IPS-NIHi7 (cell line): ENCODE measurements around the gene SLC8A1.
"Not testable (repeated sequence)": the region's sequence is repeated elsewhere in the genome, so short reads cannot be mapped to it uniquely, and the experiment has no call there.

Experiments used
- DNase-seq: peaks from one replicate; pipeline ENCODE4 v3.0.0; 2012; ENCODE audit warnings: mixed read lengths; ENCODE audit errors: extremely low spot score

SLC8A1 gene

DNA sequence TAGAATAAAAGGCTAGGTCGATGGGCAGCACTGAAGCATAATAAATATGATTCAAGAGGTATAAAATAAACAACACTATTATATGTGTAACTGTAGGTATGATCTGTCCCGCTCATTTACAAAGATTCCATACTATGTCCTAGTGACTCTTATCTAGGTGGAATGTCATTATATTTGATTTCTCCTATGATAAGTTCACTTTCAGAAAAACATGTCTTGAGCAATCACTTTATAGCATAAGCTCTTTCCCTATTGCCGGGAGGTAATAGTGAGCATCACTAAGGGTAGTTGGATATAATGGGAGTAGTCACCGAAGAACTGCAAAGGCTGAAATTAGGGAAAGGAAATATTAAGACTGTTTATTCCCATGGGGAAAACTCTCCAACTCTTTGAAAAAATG is 342.5 kb downstream of the SLC8A1 start:
- no peak for DNase-seq

DNA sequence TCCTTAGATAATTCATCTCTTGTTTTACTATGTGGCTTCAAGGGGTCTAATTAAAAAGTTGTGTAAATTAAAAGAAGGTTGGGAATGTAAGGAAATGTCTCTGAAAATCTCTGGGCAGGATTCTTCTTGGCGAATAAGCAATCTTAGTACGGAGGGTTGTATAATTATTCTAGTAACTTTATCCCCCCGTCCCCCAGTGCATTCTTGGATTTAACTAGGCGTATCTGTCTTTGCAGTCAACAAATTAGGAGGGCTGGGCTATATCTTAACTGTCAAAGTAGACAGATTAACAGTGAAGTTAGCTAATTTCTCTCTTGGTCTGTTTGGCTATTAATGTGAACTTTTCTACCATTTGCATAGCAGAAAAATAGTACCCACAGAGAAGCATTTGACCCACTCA is 343.0 kb downstream of the SLC8A1 start:
- no peak for DNase-seq

DNA sequence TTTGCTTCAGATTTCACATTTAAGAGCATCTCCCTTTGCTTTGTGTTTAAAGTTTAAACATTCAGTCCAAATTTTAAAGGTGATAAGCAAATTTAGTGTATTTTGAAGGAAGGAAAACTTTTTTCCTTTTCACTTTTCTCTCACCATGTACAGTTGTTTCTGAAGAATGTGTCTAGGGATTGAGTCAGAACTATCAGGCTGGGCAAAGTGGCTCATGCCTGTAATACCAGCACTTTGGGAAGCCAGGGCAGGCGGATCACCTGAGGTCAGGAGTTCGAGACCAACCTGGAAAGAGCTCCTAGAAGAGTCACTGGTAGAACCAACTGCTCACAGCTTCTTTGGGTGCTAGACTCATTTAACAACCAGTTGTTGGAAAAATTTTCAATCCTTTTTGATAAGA is 345.8 kb downstream of the SLC8A1 start:
- DNase-seq, result no peak

DNA sequence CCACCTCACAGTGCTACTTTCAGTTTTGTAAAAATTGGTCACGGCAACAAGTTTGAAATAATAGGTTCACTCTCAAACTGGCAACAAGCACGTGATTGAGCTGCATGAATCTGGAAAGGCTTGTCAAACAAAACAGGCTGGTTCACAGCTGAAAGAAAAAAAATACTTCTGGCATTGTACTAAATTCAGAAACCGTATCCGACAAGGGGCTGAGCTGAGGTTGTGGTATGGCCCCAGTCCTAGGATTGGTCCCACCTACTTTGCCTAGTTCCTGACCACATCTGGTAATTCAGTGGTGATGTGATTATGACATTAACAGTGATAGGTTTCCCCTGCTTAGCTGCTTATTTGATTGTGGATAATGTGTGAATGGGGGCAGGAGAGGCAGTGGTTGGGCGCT is 346.3 kb downstream of the SLC8A1 start:
- DNase-seq, result no peak

DNA sequence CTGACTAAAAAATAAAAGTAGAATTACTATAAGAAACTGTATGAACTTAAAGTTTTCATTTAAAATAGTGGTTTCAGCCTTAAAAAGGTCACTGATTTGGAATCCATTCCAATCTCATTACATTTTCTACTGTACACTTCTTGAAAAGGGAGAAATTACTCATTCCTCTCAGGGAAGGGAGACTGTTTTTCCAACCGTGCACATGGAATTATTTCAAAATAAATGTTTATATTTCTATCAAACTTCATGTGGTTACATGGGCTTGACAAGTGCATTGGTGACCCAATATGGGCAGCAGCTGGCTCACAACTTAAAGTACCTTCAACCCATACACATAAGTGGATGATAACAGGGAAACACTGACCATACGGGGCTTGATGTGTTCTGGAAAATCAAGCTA is 348.3 kb downstream of the SLC8A1 start:
- DNase-seq, result no peak

DNA sequence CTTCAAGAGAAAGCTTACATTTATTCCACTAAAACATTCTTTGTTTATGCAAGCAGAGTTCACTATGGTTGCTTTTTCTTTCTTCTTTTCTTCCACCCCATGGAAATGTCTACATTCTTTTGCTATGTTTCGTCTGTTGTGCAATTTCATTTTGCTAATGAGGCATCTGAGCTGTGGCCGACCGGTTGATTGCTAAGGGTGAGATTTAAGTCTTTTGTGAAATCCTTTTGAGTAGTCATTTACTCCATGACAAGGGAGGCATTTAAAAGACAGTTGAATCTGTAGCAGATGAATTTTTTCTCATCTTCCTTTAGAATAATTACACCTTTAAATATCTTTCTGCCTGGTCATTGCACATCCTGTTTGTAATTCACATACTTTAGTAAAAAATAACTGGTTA is 348.7 kb downstream of the SLC8A1 start:
- DNase-seq, result no peak

DNA sequence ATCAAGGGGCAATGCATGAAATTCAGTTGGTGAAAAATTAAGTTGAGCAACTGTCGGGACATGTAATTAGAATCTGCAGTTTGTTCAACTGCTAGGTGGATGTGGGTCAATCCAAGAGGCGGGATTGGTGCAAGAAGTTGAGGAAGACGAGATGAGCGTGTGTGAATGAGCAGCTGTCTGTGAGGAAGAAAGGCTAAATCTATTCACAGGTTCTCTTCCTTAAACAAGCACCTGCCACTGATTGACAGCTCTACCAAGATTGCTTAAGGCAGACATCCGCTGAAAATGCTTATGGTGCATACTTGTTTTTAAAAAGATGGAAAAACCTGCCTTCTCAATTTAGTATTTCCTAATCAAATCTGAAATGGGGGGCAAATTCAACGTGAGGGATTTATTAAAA is 349.4 kb downstream of the SLC8A1 start:
- DNase-seq, result no peak

DNA sequence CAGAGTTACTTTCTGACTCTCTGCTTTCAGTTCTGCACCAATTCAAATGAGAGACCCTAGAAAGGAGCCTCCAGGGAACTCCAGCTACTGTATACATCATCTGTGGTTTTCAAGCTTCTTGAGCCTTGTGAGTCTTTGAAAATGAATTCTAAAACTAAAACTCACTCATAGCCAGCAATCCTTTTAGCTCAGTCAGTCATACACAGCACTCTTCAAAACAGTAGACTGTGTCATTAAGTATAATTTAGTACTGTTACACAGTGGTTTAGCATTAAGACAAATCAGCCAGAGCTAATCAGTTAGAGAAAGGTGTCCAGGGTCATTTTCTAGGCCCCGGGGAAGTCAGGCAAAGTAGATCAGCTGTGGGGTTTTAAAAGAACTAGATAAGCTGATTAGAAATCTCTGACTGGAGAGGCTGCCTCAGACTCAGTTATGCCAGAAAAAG is 350.7 kb downstream of the SLC8A1 start:
- no peak for DNase-seq

DNA sequence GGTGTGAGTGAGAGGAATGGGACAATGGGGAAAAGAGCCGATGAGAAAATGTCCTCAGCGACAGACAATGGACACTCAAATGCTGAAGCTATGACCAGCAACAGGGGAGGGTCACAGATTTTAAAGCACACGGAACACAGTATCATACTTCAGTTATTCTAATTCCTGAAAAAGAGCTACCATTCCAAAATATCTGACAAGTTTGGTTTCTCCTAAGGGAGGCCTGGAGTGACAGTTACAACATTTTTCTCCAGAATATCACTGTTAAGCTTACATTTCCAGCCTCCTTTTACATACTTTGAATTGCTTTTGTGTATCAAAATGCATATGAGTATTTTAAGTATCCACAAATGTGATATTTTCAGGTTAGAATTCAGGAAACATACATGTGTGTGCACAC is 351.2 kb downstream of the SLC8A1 start:
- no peak for DNase-seq

DNA sequence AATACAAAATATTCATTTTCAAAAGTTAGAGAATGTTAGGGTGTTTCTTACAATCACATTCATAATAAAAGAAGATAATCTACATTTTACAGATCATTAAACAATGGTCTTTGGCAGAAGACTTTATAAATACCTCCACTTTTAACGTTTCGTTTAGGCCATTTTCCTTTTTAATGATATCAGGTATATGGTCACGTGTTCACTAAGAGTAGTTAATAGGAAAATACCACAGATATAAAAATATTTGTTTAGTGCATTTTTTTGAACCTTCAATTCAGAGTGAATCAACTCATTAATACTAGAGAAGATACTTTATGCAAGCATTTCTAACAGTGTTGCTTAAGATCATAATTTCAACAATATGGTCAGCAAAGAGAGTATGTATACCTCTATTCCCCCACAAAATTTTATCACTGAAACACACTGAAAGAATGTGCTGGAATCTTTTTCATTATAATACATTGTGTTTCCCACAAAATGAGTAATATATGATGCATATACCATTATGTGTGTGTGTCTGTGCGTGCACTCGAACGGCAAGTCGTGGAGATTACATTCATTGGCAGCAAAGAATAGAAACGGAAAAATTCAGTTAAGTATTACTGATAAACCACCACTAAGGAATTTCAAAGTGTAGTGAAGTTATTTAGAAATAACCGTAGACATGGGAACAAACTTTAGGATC is 353.0 kb downstream of the SLC8A1 start:
- DNase-seq, result no peak

DNA sequence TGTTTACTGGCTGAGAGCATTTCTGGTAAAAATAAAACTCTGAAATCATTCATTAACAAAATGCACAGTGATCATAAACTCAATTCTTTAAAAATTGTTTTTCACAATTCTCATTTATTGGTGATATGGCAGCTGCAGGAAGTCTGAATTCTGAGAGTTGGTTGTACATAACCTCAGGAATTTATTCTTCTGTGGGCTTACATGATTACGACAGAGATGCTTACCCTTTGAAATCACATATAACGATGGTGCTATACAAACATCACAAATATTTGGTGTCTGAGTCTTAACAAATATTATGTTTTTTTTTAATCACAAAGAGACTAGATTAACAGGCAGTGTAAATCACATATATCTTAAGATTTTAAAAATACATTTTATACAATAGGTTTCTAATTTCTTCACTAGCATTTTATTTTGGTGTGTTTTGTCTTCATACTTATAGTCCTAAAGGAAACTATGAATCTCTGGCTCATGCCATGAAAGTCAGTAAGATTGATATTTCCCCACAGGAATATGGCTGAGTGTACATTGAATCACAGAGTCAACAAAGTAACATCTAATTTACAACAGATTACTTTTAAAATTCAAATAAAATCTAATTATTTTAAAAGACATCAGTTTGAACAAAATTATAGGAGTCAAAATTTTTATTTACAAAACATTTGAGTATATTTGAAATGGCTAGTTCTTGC is 354.1 kb downstream of the SLC8A1 start:
- DNase-seq, result no peak

DNA sequence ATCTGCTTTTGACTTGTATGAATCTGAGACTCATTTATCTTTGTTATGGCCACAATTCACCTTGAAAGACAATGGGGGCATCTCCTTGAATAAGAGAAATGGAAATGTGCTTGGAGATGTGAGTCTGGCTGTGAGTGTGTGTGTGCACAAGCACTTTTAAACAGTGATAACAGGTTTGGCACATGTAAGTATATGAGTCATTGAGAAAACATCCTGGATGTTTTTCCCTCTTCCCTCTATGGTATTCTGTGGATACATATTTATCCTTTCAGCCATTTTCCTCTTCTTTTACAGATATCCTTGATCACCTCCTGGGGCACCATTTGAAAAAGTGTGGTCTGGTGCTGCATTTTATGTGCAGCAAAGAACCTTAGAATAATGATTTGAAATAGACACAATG is 355.5 kb downstream of the SLC8A1 start:
- no peak for DNase-seq

DNA sequence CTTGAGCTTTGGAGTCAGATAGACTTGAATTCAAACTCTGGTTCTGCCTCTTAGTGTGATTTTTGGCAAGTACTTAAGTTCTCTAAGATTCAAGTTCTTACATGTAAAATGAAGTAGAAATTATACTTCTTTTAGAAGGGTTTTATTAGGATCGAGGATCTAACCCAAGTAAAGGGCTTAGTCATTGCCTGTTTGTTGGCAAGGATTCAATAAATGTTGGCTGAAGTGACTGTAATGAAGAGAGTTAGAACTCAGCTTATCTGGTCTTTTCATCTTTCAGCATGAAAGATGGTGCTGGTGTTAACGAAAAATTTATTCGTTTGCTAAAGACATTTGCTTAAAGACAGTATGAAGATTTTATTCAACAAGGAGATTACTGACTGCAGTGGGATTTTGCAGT is 356.9 kb downstream of the SLC8A1 start:
- DNase-seq, result no peak

DNA sequence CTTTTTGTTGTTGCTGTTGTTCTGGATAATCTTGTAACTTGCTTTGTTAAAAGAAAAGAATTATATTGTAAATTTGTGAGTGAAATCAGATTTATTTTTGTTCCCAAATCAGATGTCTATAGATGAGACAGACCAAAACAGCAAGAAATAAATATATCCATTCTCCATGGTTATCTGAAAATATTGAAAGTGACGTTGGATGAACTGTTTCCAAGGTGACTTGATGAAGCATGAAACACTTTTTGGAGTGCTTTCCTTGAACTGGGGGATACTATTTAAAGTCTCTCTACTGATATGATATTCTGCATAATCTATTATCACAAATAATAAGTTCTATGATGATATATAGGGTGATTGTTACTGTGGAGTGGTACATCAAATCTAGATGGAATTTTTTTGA is 357.4 kb downstream of the SLC8A1 start:
- DNase-seq, result no peak

DNA sequence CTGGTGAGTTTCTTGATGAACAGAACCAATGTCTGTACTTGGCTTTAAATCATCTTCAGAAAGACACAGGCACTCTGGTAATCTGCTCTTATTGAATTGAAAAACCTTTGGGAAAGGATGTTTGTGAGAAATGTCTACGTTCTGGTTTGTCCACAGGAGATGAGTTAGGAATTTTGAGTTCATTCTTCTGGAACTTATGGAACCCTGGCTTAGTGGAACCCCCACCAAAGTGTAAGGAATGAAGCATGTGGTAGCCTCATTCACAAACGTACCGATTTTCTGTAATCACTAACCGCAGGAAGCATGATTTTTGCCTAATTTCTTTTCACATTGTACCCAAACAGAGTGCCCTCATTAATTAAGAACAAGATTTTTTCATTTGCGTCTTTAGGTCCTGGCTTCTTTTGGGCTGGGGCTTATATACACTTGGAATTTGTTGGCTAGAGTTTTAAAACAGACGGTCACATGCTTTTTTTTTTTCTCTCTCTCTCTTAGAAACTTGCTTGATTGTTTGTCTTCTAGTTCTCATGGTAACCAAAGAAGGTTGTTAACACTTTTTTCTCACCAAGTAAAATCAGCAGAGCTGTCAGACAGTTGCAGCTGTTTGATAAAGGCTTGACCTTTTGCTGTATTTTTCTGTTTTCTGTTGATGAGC is 358.7 kb downstream of the SLC8A1 start:
- DNase-seq, result no peak

DNA sequence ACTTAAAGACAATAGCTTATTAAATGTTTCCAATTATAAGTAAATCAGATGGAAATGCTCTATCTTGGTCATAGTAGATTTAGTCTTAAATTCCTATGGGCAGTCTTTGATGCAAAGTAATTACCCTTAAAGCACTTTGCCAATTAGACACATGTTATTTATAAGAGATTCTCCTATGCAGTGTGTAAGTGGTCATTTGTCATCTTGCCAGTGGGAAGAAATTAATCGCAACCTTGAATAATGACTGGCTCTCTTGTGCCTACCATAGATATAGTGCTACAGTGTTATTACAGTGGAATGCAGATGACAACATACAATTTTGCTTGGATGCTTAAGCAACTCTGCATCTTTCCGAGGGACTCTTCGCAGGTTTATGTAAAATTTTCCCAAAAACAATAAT is 361.8 kb downstream of the SLC8A1 start:
- no peak for DNase-seq

DNA sequence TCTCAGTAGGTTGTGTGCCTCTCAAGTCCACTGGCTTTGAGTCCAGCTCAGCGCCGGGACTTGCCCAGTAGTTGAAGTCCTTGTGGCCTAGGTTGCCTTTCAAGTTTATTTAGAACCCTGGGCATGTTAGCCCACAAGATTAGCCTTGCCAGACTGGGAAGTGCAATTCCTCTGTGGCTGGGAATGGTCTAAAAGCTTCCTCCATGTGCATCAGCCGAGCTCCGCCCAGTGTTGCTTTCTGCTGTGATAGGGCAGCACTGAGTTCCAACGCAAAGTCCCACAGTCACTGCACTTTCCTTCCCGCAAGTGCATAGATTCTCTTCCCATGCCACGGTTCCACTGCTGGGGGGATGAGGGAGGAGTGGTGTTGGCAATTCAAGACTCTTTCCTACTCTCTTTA is 364.0 kb downstream of the SLC8A1 start:
- no peak for DNase-seq

DNA sequence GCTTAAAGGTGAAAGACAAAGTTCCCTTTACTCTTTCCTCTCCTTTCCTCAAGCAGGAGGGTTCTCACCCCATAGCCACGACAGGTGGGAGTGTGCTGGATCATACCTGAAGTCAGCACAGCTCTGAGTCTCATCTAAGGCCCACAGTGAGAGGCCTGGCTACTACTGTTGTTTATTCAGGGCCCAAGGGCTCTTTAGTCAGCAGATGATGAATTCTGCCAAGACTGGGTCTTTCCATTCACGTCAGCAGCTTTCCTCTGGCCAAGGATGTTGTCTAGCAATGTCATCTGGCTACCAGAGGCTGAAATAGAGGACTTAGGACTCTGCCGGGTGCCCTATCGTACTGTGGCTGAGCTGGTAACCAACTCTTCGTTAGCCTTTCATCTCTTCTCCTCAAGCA is 364.5 kb downstream of the SLC8A1 start:
- DNase-seq, result no peak

DNA sequence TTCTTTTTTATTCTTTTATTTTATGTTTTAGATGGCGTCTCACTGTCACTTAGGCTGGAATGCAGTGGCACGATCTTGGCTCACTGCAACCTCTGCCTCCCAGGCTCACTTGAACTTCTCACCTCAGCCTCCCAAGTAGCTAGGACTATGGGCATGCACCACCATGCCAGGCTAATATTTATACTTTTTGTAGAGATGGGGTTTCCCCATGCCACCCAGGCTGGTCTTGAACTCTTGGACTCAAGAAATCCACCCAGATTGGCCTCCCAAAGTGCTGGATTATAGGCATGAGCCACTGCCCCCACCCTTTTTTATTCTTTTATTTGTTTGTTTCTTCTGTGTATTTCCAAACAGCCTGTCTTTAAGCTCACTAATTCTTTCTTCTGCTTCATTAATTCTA is 366.1 kb downstream of the SLC8A1 start:
- no peak for DNase-seq

DNA sequence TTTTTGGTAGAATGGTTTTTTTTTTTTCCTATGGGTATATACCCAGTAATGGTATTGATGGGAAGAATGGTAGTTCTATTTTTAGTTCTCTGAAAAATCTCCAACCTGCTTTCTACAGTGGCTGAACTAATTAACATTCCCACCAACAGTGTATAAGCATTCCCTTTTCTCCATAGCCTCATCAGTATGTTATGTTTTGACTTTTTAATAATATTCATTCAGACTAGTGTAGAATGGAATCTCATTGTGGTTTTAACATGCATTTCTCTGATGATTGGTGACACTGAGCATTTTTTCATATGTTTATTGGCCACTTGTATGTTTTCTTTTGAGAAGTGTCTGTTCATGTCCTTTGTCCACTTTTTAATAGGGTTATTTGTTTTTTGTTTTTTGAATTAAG is 378.6 kb downstream of the SLC8A1 start:
- DNase-seq, result not testable (repeated sequence)

DNA sequence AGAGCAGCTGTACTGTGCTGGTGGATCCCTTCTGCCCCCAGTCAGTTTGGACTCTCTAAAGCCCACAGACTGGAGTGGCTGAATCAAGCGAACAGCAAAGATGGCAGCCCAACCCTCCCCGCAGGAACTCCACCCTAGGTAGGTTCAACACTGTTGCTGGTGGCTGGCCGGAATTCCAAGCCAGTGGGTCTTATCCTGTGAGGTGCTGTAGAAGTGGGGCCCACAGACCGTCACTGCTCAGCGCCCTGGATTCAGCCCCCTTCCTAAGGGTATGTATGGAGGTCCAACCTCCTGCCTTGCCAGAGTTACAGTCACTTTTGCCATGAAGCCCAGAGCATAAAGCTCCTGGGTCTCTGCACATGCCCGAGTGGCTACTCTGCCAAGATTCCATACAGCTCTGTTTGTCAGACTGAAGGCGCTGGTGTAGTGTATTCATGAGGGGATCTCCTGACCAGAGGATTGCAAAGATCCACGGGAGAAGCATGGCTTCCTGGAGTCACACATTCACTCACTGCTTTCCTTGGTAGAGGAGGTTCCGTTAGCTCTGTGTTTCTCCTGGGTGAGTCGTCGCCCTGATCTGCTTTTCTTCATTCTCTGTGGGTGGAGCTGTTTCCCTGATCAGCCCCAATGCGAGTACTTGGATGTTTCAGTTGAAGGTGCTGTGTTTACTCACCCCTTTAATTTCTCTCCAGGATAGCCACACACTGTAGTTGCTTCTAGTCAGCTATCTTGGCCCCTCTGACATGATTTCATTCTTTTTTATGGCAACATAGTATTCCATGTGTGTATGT is 379.3 kb downstream of the SLC8A1 start:
- DNase-seq, result no peak

DNA sequence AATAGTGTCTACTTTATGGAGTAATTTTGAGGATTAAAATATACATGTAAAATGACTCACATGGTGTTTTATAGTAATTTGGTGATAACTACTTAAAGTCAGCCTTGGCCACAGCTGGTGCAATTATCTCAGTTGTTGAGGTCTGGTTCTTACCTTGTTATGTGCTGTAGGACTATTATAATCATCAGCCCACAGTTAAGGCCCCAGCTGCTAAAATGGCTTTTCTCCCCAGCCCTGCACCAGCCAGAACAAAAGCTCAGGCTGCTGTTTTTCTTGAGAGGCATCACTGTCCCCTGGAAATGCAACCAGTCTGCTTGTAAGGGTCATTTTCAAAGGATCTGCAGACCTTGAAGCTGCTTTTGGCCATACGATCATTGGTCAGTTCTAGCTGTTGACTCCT is 389.5 kb downstream of the SLC8A1 start:
- no peak for DNase-seq
